ENCODE results near the gene GSX1.

GSX1 gene

DNA sequence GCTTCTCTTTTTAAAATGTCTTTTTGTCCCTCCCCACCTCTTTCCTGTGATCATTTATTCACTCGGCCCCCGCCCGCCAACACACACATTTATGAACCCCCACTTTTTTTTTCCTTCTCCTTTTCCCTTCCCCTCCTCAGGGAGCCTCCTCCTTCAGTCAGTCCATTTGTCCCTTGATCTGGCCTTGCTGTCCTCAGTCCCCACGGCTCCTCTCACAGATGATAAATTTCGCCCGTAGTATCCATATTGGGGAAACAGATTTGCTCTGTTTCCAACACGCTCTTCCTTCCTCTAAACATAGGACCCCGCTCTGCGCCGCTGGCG, 2.0 kb downstream of the GSX1 start:
- TF ChIP-seq, protein P1, sequence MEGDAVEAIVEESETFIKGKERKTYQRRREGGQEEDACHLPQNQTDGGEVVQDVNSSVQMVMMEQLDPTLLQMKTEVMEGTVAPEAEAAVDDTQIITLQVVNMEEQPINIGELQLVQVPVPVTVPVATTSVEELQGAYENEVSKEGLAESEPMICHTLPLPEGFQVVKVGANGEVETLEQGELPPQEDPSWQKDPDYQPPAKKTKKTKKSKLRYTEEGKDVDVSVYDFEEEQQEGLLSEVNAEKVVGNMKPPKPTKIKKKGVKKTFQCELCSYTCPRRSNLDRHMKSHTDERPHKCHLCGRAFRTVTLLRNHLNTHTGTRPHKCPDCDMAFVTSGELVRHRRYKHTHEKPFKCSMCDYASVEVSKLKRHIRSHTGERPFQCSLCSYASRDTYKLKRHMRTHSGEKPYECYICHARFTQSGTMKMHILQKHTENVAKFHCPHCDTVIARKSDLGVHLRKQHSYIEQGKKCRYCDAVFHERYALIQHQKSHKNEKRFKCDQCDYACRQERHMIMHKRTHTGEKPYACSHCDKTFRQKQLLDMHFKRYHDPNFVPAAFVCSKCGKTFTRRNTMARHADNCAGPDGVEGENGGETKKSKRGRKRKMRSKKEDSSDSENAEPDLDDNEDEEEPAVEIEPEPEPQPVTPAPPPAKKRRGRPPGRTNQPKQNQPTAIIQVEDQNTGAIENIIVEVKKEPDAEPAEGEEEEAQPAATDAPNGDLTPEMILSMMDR (conservative IDR thresholded peaks at IDR 0.05; ENCODE audit: low read depth, low read length) = no peak
- no peak overlapping the region for H3K4me3 ChIP-seq (ENCODE audit: low read length)
- no peak for DNase-seq (ENCODE audit: low read depth)

DNA sequence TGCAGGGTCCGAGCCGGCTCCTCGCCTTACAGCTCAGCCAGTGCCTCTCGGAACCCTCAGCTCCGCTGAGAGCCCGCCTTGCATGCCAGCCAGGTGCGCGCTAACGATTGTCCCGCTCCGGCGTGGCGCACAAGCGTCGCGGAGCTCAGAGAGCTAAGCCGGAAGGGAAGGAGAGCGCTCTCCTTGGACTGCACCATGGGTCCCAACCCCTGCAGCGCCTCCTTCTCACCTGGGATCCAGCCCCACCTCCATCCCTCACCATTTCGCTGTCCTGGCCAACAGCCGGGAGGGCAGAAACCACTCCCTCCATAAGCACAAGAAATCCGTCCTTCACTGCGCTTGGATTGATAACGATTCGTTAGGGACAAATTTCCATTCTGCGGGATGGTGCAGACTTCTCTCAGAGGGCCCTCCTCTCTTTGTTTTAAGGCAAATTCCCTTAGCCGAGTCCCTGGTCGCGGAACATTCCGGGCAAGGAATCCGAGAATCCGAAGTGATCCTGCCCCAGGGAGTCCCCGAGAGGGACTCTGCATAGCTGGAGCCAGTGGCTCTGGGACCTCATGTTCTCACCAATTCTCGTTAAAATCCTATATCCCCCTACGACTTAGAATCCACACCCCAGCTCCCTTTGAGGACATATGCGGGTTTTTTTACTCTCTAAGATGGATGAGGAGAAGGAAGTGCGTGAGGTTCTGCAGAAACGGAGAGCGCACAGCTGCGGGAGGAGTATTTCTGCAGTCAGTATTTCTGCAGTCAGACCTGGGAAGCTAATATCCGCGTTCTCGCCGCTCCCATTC, 2.8 kb downstream of the GSX1 start:
- no peak overlapping the region for H3K4me3 ChIP-seq (ENCODE audit: low read length)
- TF ChIP-seq, protein P1 (conservative IDR thresholded peaks at IDR 0.05; ENCODE audit: low read depth, low read length) = no peak
- DNase-seq (ENCODE audit: low read depth) = no peak

DNA sequence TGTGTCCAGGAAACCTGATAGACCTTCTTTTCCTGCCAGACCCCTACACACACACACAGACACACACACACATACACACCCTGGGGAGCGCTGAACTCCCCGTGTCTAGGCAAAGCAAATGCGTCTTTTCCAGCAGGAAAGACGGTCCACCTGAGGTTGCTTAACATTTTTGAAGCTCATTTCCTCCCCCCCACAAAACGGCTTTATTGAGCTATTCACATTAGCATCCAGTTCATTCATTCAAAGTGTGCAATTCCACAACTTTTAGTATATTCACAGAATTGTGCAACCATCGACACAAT, 3.4 kb downstream of the GSX1 start:
- TF ChIP-seq, protein P1 (conservative IDR thresholded peaks at IDR 0.05; ENCODE audit: low read depth, low read length) = no peak
- H3K4me3 ChIP-seq (ENCODE audit: low read length) = no peak overlapping the region
- no peak for DNase-seq (ENCODE audit: low read depth)

DNA sequence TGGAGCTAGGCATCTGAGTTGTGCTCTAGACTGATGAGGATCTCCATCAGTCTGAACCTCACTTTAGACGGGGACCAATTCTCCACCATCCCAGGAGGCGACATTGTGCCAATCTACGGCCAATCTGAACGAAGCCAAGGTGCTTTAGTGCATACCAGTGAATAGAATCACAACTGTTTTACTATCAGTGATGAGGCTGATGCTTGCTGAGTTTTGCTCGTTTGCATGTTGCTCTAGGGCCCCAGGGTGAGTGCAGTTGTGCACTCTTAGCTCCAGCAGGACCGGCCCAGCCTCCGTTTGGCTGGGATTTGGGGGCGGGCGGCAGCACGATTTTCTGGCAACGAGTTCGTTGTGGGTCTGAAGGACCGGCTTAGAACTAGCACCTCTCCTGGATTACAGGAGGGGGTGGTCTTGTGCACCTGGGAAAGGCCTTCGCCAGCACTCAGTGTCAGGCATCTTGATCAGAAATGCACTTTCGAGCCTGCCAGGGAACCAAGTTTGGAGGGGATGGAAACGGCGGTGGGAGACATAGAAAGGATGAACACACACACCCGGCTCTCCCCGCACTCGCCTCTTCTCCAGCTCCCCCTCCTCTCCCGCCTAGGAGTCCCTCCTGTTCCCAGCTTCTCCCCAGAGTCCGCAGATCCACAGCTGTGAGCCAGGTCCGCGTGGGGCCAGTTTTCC, 4.4 kb downstream of the GSX1 start:
- no peak overlapping the region for H3K4me3 ChIP-seq (ENCODE audit: low read length)
- no peak for DNase-seq (ENCODE audit: low read depth)
- TF ChIP-seq, protein P1 (conservative IDR thresholded peaks at IDR 0.05; ENCODE audit: low read depth, low read length) = no peak

DNA sequence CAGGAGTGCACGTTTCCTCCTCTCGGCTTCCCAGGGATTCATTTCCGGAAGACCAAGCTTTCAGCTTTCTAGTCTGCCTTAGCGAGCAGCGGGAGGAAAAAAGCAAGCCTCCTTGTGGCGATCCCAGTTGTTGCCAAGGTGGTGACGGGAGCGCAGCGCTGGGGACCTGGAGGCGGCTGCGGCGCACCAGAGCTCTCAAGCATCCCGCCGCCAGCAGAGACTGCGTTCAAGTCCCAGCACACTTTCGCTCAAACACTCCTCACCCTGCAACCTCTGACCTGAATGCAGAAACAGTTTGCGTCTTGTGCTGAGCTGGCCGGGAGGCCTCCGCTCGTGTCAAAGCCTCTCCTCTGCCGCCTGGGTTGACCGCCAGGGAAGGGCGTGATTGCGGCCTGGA, 4.9 kb downstream of the GSX1 start:
- TF ChIP-seq, protein P1 (conservative IDR thresholded peaks at IDR 0.05; ENCODE audit: low read depth, low read length) = peak; percentile 35
- DNase-seq (ENCODE audit: low read depth) = no peak
- H3K4me3 ChIP-seq (ENCODE audit: low read length) = no peak overlapping the region

DNA sequence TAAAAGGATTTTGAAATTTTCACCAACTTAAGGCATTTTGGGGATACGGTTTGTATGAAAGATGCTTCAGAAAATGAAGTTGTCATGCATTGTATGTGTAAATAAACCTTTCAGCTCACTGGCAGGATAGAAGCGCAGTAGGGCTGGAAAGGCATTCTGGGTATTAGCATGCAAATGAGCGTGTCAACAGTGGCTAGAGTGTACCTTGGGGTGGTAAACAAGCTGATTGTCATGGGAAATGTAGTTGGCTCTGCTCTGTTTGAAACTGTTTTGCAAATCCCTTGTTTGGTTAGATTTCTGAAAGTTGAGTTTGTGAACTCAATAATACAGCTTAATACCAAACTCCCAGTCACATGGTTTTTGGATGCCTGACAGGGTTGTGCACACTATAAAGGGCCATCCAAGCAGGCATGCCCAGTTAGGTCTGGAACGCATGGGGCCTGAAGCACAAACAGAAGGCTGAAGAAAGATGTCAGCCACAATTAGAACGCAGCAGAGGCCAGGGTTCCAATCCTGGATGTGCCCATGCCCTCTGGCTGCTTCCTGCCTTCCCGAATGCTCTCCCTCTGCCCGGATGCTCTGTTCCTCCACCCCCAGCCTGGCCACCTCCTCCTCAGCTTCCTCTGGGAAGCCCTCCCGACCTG, 14.6 kb downstream of the GSX1 start:
- TF ChIP-seq, protein P1 (conservative IDR thresholded peaks at IDR 0.05; ENCODE audit: low read depth, low read length) = no peak
- no peak overlapping the region for H3K4me3 ChIP-seq (ENCODE audit: low read length)
- no peak for DNase-seq (ENCODE audit: low read depth)

Data from retinal pigment epithelial cell (primary cell).